GM12878 (cell line): ENCODE results near the gene SAXO1. TPM values are rescaled to one million over a fixed set of nuclear protein-coding genes. Genes with fewer than 3 reads are reported as not detected.

Source experiments
- ATAC-seq: fragments of 200-7000 bp; cut with Tn5 transposase; 3 replicates; pipeline ENCODE4 v1.9.1; 2020; ENCODE audit warnings: mild to moderate bottlenecking, moderate library complexity
- BruUV-seq: library from RNA; stranded (reverse); fragments of 400-500 nt; replicated peaks from 2 replicates; lab custom pipeline; 2021; lab: Mats Ljungman, UMichigan
- CTCF ChIA-PET: fragments of 300-600 bp; sonication (Branson Sonifier 250); formaldehyde crosslinking; extraction: SDS; loops from one replicate; lab custom pipeline; 2021; ENCODE audit warnings: inconsistent platforms; lab: Yijun Ruan, JAX
- POLR2A ChIA-PET: fragments of 350-600 bp; formaldehyde crosslinking; extraction: SDS; loops from one replicate; lab custom pipeline; 2021; ENCODE audit warnings: inconsistent platforms; lab: Charles Lee
- RAD21 ChIA-PET: fragments of 300-600 bp; sonication (Branson Sonifier 250); formaldehyde crosslinking; loops from one replicate; lab custom pipeline; 2023; ENCODE audit warnings: antibody characterized with exemption; ENCODE audit not compliant: unreplicated experiment; lab: Charles Lee
- SMC1A ChIA-PET: fragments of 300-600 bp; sonication (Branson Sonifier 250); formaldehyde crosslinking; loops from one replicate; lab custom pipeline; 2023; ENCODE audit not compliant: unreplicated experiment, uncharacterized antibody; lab: Charles Lee
- DNase-seq: peaks from one replicate; pipeline ENCODE4 v3.0.0-alpha.2; 2011; ENCODE audit warnings: low read depth, low spot score
- FAIRE-seq: peaks from 3 replicates; lab custom pipeline; 2011; peaks lifted over from hg19 to GRCh38; lab: Jason Lieb, UNC
- H2AFZ ChIP-seq: 2 replicates; pipeline ENCODE4 v1.6.0; 2011; ENCODE audit warnings: low read depth, low read length, control low read depth; ENCODE audit not compliant: control insufficient read depth
- H3K27ac ChIP-seq: 2 replicates; pipeline ENCODE4 v1.5.1; 2011; ENCODE audit warnings: control low read depth; ENCODE audit not compliant: control insufficient read depth, insufficient read depth
- H3K27me3 ChIP-seq, 2 experiments: replicated peaks in 1 of 2; 2 replicates each; pipeline versions ENCODE4 v1.6.0 to v1.6.1; 2011; ENCODE audit warnings: low read length in 1 of 2; ENCODE audit not compliant: control insufficient read depth in 2 of 2, insufficient read depth in 2 of 2
- H3K36me3 ChIP-seq, 2 experiments: 2 replicates each; pipeline ENCODE4 v1.5.1; 2011; ENCODE audit warnings: low read length in 1 of 2; ENCODE audit not compliant: control insufficient read depth in 2 of 2, insufficient read depth in 2 of 2
- H3K4me1 ChIP-seq: 2 replicates; pipeline ENCODE4 v1.6.1; 2011; ENCODE audit warnings: mild to moderate bottlenecking, low read length, moderate library complexity, mixed read lengths; ENCODE audit not compliant: control insufficient read depth, insufficient read depth
- H3K4me2 ChIP-seq: 2 replicates; pipeline ENCODE4 v1.6.0; 2011; ENCODE audit warnings: control low read depth; ENCODE audit not compliant: control insufficient read depth, insufficient read depth
- H3K4me3 ChIP-seq: fragments of 200-600 bp; sonication (generic); 2 replicates; pipeline ENCODE4 v1.5.1; 2016
- H3K79me2 ChIP-seq: 2 replicates; pipeline ENCODE4 v1.6.0; 2011; ENCODE audit warnings: low read length; ENCODE audit not compliant: control insufficient read depth, insufficient read depth
- H3K9ac ChIP-seq: 2 replicates; pipeline ENCODE4 v1.8.0; 2011; ENCODE audit warnings: low read length, control low read depth, mixed read lengths; ENCODE audit not compliant: control insufficient read depth, insufficient read depth
- H3K9me3 ChIP-seq: replicated peaks from 3 replicates; pipeline ENCODE4 v1.5.1; 2011; ENCODE audit warnings: mild to moderate bottlenecking, low read length; ENCODE audit not compliant: control insufficient read depth, insufficient read depth
- H4K20me1 ChIP-seq: 2 replicates; pipeline ENCODE4 v1.6.0; 2011; ENCODE audit not compliant: control insufficient read depth, insufficient read depth
- BMI1 ChIP-seq: fragments of 450-650 bp; IDR thresholded peaks from 2 replicates; pipeline ENCODE4 v1.6.1; 2016; ENCODE audit warnings: mild to moderate bottlenecking, moderate library complexity, borderline replicate concordance
- EED ChIP-seq: sonication (generic); IDR thresholded peaks from 2 replicates; pipeline ENCODE4 v1.6.1; 2016; ENCODE audit warnings: antibody characterized with exemption, low read depth
- IKZF1 ChIP-seq: fragments of 450-650 bp; conservative IDR thresholded peaks from 2 replicates; pipeline ENCODE4 v1.6.1; 2017; ENCODE audit warnings: antibody characterized with exemption, mild to moderate bottlenecking
- IKZF2 ChIP-seq, 2 experiments: fragments of 450-650 bp; IDR thresholded peaks; 2 replicates each; pipeline ENCODE4 v1.6.1; 2017; ENCODE audit warnings: mild to moderate bottlenecking in 2 of 2, moderate library complexity in 2 of 2
- JUNB ChIP-seq: IDR thresholded peaks from 2 replicates; pipeline ENCODE4 v1.6.1; 2016; ENCODE audit warnings: antibody characterized with exemption, mild to moderate bottlenecking
- RUNX3 ChIP-seq: IDR thresholded peaks from 2 replicates; pipeline ENCODE4 v1.6.1; 2012; ENCODE audit warnings: low read length, inconsistent platforms
- SRF ChIP-seq, 2 experiments: IDR thresholded peaks; 2 replicates each; pipeline ENCODE4 v1.6.1; 2011; ENCODE audit warnings: low read depth in 2 of 2, low read length in 2 of 2, mild to moderate bottlenecking in 1 of 2, moderate library complexity in 1 of 2
- YBX1 ChIP-seq: fragments of 450-650 bp; IDR thresholded peaks from 2 replicates; pipeline ENCODE4 v1.6.1; 2016; ENCODE audit warnings: antibody characterized with exemption
- ZNF207 ChIP-seq: fragments of 450-650 bp; IDR thresholded peaks from 2 replicates; pipeline ENCODE4 v1.6.1; 2014; ENCODE audit warnings: antibody characterized with exemption, mild to moderate bottlenecking, borderline replicate concordance
- ZNF592 ChIP-seq: fragments of 450-650 bp; IDR thresholded peaks from 2 replicates; pipeline ENCODE4 v1.6.1; 2017; ENCODE audit warnings: mild to moderate bottlenecking, moderate library complexity
- ZSCAN29 ChIP-seq: fragments of 450-650 bp; IDR thresholded peaks from 2 replicates; pipeline ENCODE4 v1.6.1; 2017; ENCODE audit warnings: mild to moderate bottlenecking, moderate library complexity
- ZZZ3 ChIP-seq: IDR thresholded peaks from 2 replicates; pipeline ENCODE4 v1.6.1; 2011; ENCODE audit warnings: low read depth; ENCODE audit not compliant: control insufficient read depth, insufficient read length
- WGBS: methylation state at CpG from one replicate; pipeline ENCODE4 v1.1.6; 2016; ENCODE audit warnings: low lambda C conversion rate; ENCODE audit not compliant: insufficient replicate concordance, insufficient coverage; ENCODE audit errors: missing lambda C conversion rate; 5-methylcytosine and 5-hydroxymethylcytosine counted together
- in situ Hi-C: fragments of 300-500 bp; cut with MboI; formaldehyde crosslinking; loops from 9 replicates; pipeline ENCODE4 v1.14.3; 2018; ENCODE audit warnings: mixed read lengths
- intact Hi-C: fragments of 100-400 bp; cut with micrococcal nuclease; formaldehyde crosslinking; loops from one replicate; pipeline ENCODE4 v1.14.2; 2022; ENCODE audit not compliant: unreplicated experiment
- polyA plus RNA-seq, 11 experiments: library from polyadenylated mRNA; depleted of rRNA in 4 of 11; unstranded in 6 of 11; stranded (reverse) in 5 of 11; fragments of >200 nt; fragmentation: Nextera tagmentation in 4 of 11; fragmentation: Illumina TruSeq in 1 of 11; extraction: Ambion mirVana in 4 of 11; extraction: Trizol in 1 of 11; gene quantifications; 1 replicate in 1 of 11; 2 replicates in 10 of 11; pipeline versions ENCODE4 v1.2.1 to v1.2.3, GENCODE V29; 2011 to 2016; ENCODE audit warnings: inconsistent platforms in 2 of 11, missing spikeins in 2 of 11, low read depth in 1 of 11
- total RNA-seq, 4 experiments: library from RNA; depleted of rRNA in 3 of 4; stranded (reverse); fragments of >200 nt in 3 of 4; fragmentation: Illumina TruSeq in 1 of 4; extraction: Trizol in 1 of 4; gene quantifications; 2 replicates each; pipeline versions ENCODE4 v1.2.1 to v1.2.3, GENCODE V29; 2013 to 2021

SAXO1 gene
- total and polyA plus RNA-seq, 10 of the 15 experiments (the other 5 are each of a cell fraction or from before 2014, with no cell fraction given): under 0.01 to 0.01 TPM; not detected in 8

GRCh38 chr9:19027825-19028224, 5.2 kb downstream of the SAXO1 start:
- Histone ChIP-seq H3K36me3 (no peaks in the 10 kb centered on the region), H3K27me3 (no peaks in the 10 kb centered on the region), H3K9ac (no peak overlapping the region), H3K27ac (no peak overlapping the region), H4K20me1 (no peaks in the 10 kb centered on the region), H3K9me3 (no peaks in the 10 kb centered on the region), H3K4me3 (no peak overlapping the region), H3K4me2 (no peak overlapping the region), H3K79me2 (no peaks in the 10 kb centered on the region), H3K4me1 (peaks cover 3% of the 10 kb centered on the region; the same call in 1 of the 2 replicates), H2AFZ (no peak overlapping the region)
- intact Hi-C loops: loop anchor here (5.0 to 10.0 kb wide), 3 partner anchors 203 to 586 kb away; no protein-coding TSS in a partner anchor
- BruUV-seq: no TSS peak
- no peak for ATAC-seq
- ChIA-PET RAD21 (interaction anchor here (0.8 to 5.2 kb wide), 6 partner anchors 21 to 773 kb away, joined by 3 to 38 read pairs (median 6); partner anchors contain the start of gene RRAGA), POLR2A (no interaction called here), CTCF (interaction anchor here (0.6 to 5.4 kb wide), 18 partner anchors 10 to 1217 kb away, joined by 3 to 70 read pairs (median 5); no protein-coding TSS in a partner anchor), SMC1A (interaction anchor here (1.0 to 4.8 kb wide), 9 partner anchors 146 to 773 kb away, joined by 3 to 30 read pairs (median 5); no protein-coding TSS in a partner anchor)
- TF ChIP-seq JUNB (no peak), ZZZ3 (no peak), SRF (IDR thresholded peaks at IDR 0.05; ENCODE audit: low read depth in 2 of 2, low read length in 2 of 2) (no peak), YBX1 (no peak)
- no peak for FAIRE-seq
- DNase-seq: no peak
- 75% methylated on average over 22 of the region's 22 CpGs for WGBS
- in situ Hi-C loops: loop anchor here (5.0 to 25.0 kb wide), 2 partner anchors 766 to 1216 kb away; no protein-coding TSS in a partner anchor

- 13% methylated on average over 6 of the region's 6 CpGs for WGBS
- ChIA-PET CTCF (interaction anchor here (0.6 to 5.4 kb wide), 22 partner anchors 8 to 1215 kb away, joined by 3 to 70 read pairs (median 4); no protein-coding TSS in a partner anchor), RAD21 (interaction anchor here (0.9 to 5.2 kb wide), 10 partner anchors 12 to 772 kb away, joined by 3 to 38 read pairs (median 4); partner anchors contain the start of gene RRAGA), SMC1A (interaction anchor here (0.7 to 4.8 kb wide), 11 partner anchors 13 to 1215 kb away, joined by 3 to 30 read pairs (median 3); no protein-coding TSS in a partner anchor), POLR2A (no interaction called here)
- no peak overlapping the region for H3K4me2 ChIP-seq
- DNase-seq (no peak), ATAC-seq (0 out of 3 replicates have a peak, but pooled peaks have one; percentile 23), FAIRE-seq (no peak)
- BruUV-seq: no TSS peak
- in situ Hi-C loops: loop anchor here (5.0 to 25.0 kb wide), 2 partner anchors 764 to 1214 kb away; no protein-coding TSS in a partner anchor
- H3K9ac ChIP-seq: no peak overlapping the region
- H3K4me3 ChIP-seq: no peak overlapping the region
- H3K4me1 ChIP-seq: peaks cover 3% of the 10 kb centered on the region; the same call in 1 of the 2 replicates
- no peaks in the 10 kb centered on the region for H3K79me2 ChIP-seq
- H3K27me3 ChIP-seq: no peaks in the 10 kb centered on the region
- H2AFZ ChIP-seq: no peak overlapping the region
- no peaks in the 10 kb centered on the region for H3K36me3 ChIP-seq
- intact Hi-C loops: loop anchor here (5.0 to 10.0 kb wide), 3 partner anchors 202 to 584 kb away; no protein-coding TSS in a partner anchor
- H3K27ac ChIP-seq: no peak overlapping the region
- H3K9me3 ChIP-seq: peaks cover 4% of the 10 kb centered on the region; the same call in 1 of the 3 replicates
- no peaks in the 10 kb centered on the region for H4K20me1 ChIP-seq
- TF ChIP-seq ZNF592 (no peak), IKZF1 (peak; percentile 78; the same call in 1 of the 2 replicates), IKZF2 (IDR thresholded peaks at IDR 0.05) (peak; percentile 67 to 72; a peak in 3 of 4 replicates), RUNX3 (peak; percentile 82), ZSCAN29 (no peak), ZNF207 (no peak), EED (peak; percentile 67; the same call in 1 of the 2 replicates), BMI1 (peak; percentile 46; the same call in 1 of the 2 replicates)
Measured at GRCh38 chr9:19026375-19026774, 6.6 kb downstream of the SAXO1 start.
